MM.1S (cell line): ENCODE results near the gene PLA2G2E.

Source experiments
- DNase-seq: peaks from one replicate; pipeline ENCODE4 v3.0.0-alpha.2; 2015
- H2AFZ ChIP-seq: fragments of 300-600 bp; sonication (generic); 2 replicates; pipeline ENCODE4 v1.6.0; 2016; ENCODE audit warnings: antibody characterized with exemption, low read length
- H3F3A ChIP-seq: fragments of 300-600 bp; sonication (generic); 2 replicates; pipeline ENCODE4 v1.6.1; 2016; ENCODE audit warnings: mild to moderate bottlenecking, antibody characterized with exemption, low read length, moderate library complexity, mixed read lengths; ENCODE audit not compliant: insufficient read depth
- H3K27ac ChIP-seq: fragments of 300-600 bp; sonication (generic); 2 replicates; pipeline ENCODE4 v1.5.1; 2016; ENCODE audit warnings: mild to moderate bottlenecking, low read length
- H3K27me3 ChIP-seq: fragments of 300-600 bp; sonication (generic); replicated peaks from 2 replicates; pipeline ENCODE4 v1.6.0; 2016; ENCODE audit warnings: low read length; ENCODE audit not compliant: insufficient read depth
- H3K36me3 ChIP-seq: fragments of 300-600 bp; sonication (generic); replicated peaks from 2 replicates; pipeline ENCODE4 v1.6.1; 2016; ENCODE audit warnings: mild to moderate bottlenecking, low read length, mixed read lengths; ENCODE audit not compliant: insufficient read depth
- H3K4me1 ChIP-seq: fragments of 300-600 bp; sonication (generic); 2 replicates; pipeline ENCODE4 v1.6.1; 2016; ENCODE audit warnings: low read length, mixed read lengths
- H3K4me2 ChIP-seq: fragments of 300-600 bp; sonication (generic); 2 replicates; pipeline ENCODE4 v1.6.0; 2016; ENCODE audit warnings: low read depth, low read length
- H3K4me3 ChIP-seq: fragments of 300-600 bp; sonication (generic); 2 replicates; pipeline ENCODE4 v1.5.1; 2016; ENCODE audit warnings: low read length, mixed read lengths
- H3K79me2 ChIP-seq: fragments of 300-600 bp; sonication (generic); 2 replicates; pipeline ENCODE4 v1.6.1; 2016; ENCODE audit warnings: mixed run types, low read length, mixed read lengths
- H3K9ac ChIP-seq: fragments of 300-600 bp; sonication (generic); 2 replicates; pipeline ENCODE4 v1.6.1; 2016; ENCODE audit warnings: low read length, mixed read lengths
- H3K9me2 ChIP-seq: fragments of 300-600 bp; sonication (generic); replicated peaks from 2 replicates; pipeline ENCODE4 v1.6.1; 2016; ENCODE audit warnings: mild to moderate bottlenecking, low read length, mixed read lengths; ENCODE audit not compliant: insufficient read depth
- H3K9me3 ChIP-seq: fragments of 300-600 bp; sonication (generic); replicated peaks from 2 replicates; pipeline ENCODE4 v1.6.1; 2016; ENCODE audit warnings: mild to moderate bottlenecking, low read length, mixed read lengths; ENCODE audit not compliant: insufficient read depth
- H4K20me1 ChIP-seq: fragments of 300-600 bp; sonication (generic); 2 replicates; pipeline ENCODE4 v1.6.1; 2016; ENCODE audit warnings: mild to moderate bottlenecking, low read length, moderate library complexity, mixed read lengths; ENCODE audit not compliant: insufficient read depth
- EZH2 ChIP-seq: fragments of 300-600 bp; sonication (generic); optimal IDR thresholded peaks from 2 replicates; pipeline ENCODE3; 2017; ENCODE audit warnings: low read depth, mild to moderate bottlenecking, antibody characterized with exemption, low read length, mixed read lengths
- EZH2phosphoT487 ChIP-seq: fragments of 300-600 bp; sonication (generic); IDR thresholded peaks from 2 replicates; pipeline ENCODE4 v1.6.1; 2018; ENCODE audit warnings: antibody characterized with exemption, low read length
- TF ChIP-seq, protein P1 (sequence below): fragments of 300-600 bp; sonication (generic); IDR thresholded peaks from 2 replicates; pipeline ENCODE4 v1.5.1; 2016; ENCODE audit warnings: antibody characterized with exemption, low read length, mixed read lengths

The PLA2G2E gene

DNA sequence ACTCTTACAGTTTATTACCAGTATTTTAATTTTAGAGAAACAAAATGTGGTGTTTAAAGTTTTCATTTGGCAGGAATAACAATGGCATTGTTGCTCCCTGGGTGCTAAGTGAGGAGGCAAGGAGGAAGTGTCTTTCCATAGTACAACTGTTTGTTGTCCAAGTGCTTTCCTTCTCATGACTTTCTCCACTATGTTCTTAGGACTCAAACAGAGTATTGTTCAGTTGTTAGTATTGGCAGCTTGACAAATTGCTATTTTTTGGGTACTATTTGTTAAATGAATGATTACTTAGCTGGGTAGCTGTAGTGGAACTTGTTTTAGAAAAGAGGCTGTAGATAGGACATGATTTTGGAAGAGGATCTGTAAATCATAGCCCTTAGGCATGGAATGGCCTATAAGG is 33.8 kb downstream of the PLA2G2E start:
- no peaks in the 10 kb centered on the region for H3K9me3 ChIP-seq
- H3K4me3 ChIP-seq: no peak overlapping the region
- H3F3A ChIP-seq: no peaks in the 10 kb centered on the region
- no peak for DNase-seq
- peaks cover 30% of the 10 kb centered on the region for H3K79me2 ChIP-seq
- H2AFZ ChIP-seq: no peak overlapping the region
- no peak overlapping the region for H3K9ac ChIP-seq
- no peak overlapping the region for H3K4me2 ChIP-seq
- H4K20me1 ChIP-seq: no peaks in the 10 kb centered on the region
- no peaks in the 10 kb centered on the region for H3K9me2 ChIP-seq
- TF ChIP-seq, protein P1, sequence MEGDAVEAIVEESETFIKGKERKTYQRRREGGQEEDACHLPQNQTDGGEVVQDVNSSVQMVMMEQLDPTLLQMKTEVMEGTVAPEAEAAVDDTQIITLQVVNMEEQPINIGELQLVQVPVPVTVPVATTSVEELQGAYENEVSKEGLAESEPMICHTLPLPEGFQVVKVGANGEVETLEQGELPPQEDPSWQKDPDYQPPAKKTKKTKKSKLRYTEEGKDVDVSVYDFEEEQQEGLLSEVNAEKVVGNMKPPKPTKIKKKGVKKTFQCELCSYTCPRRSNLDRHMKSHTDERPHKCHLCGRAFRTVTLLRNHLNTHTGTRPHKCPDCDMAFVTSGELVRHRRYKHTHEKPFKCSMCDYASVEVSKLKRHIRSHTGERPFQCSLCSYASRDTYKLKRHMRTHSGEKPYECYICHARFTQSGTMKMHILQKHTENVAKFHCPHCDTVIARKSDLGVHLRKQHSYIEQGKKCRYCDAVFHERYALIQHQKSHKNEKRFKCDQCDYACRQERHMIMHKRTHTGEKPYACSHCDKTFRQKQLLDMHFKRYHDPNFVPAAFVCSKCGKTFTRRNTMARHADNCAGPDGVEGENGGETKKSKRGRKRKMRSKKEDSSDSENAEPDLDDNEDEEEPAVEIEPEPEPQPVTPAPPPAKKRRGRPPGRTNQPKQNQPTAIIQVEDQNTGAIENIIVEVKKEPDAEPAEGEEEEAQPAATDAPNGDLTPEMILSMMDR: no peak
- TF ChIP-seq EZH2: no peak
- H3K27ac ChIP-seq: no peak overlapping the region
- no peaks in the 10 kb centered on the region for H3K36me3 ChIP-seq
- no peaks in the 10 kb centered on the region for H3K27me3 ChIP-seq
- no peaks in the 10 kb centered on the region for H3K4me1 ChIP-seq

DNA sequence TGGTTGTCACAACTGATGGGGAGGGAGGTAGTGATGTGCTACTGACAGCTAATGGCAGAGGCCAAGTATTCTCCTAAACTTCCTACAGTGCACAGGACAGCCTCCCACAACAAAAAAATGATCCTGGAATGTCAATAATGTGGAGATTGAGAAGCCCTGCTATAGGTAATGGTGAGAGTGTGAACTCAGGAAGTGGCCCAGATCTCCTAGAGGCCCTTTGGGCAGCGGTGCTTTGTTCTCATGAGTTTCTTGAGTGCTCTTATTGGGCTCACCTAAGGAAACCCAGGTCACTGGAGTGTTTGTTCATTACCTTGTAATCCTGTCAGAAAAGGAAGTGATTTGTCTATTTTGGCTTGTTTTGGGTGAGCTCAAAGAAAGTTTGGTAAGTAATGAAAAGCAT is 35.3 kb downstream of the PLA2G2E start:
- no peaks in the 10 kb centered on the region for H3K27me3 ChIP-seq
- 0 out of 2 replicates have a peak, but pooled peaks cover 5% of the 10 kb centered on the region for H3K4me1 ChIP-seq
- no peaks in the 10 kb centered on the region for H3K9me3 ChIP-seq
- H3K79me2 ChIP-seq: peaks cover 44% of the 10 kb centered on the region
- no peaks in the 10 kb centered on the region for H4K20me1 ChIP-seq
- no peak overlapping the region for H2AFZ ChIP-seq
- no peak overlapping the region for H3K4me2 ChIP-seq
- H3F3A ChIP-seq: no peaks in the 10 kb centered on the region; the same call in 1 of the 2 replicates
- no peaks in the 10 kb centered on the region for H3K36me3 ChIP-seq
- no peak for TF ChIP-seq EZH2
- no peaks in the 10 kb centered on the region for H3K9me2 ChIP-seq
- no peak for DNase-seq
- H3K9ac ChIP-seq: no peak overlapping the region
- no peak overlapping the region for H3K27ac ChIP-seq
- H3K4me3 ChIP-seq: no peak overlapping the region

DNA sequence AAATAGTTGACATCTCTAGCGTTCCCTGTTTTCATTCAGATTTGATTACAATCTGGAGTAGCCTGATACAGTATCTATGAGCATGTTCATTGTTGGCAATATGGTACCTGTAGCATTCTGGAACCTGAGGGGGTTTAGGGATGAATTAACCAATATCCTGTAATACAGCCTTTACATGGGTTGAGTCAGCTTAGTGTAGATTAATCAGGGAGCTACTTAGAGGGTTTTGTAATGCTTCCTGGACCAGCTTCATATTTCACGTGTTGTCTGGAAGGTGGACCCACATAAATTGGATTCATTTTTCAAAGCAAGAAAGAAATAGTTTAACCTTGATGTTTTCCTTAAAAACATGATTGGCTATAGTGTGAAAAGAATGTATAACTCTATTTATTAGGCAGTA is 37.6 kb downstream of the PLA2G2E start:
- H3K36me3 ChIP-seq: no peaks in the 10 kb centered on the region
- peaks cover 49% of the 10 kb centered on the region for H3K79me2 ChIP-seq
- 0 out of 2 replicates have a peak, but pooled peaks cover 6% of the 10 kb centered on the region for H3K4me1 ChIP-seq
- no peak overlapping the region for H3K27ac ChIP-seq
- no peak overlapping the region for H3K4me3 ChIP-seq
- TF ChIP-seq, protein P1: no peak
- TF ChIP-seq EZH2phosphoT487 (no peak), EZH2 (no peak)
- H3K27me3 ChIP-seq: 0 out of 2 replicates have a peak, but pooled peaks cover 4% of the 10 kb centered on the region
- no peaks in the 10 kb centered on the region for H3K9me3 ChIP-seq
- H3K9me2 ChIP-seq: no peaks in the 10 kb centered on the region
- H3K4me2 ChIP-seq: no peak overlapping the region
- H4K20me1 ChIP-seq: no peaks in the 10 kb centered on the region
- DNase-seq: no peak
- H3K9ac ChIP-seq: no peak overlapping the region
- no peaks in the 10 kb centered on the region; the same call in 1 of the 2 replicates for H3F3A ChIP-seq
- H2AFZ ChIP-seq: no peak overlapping the region

DNA sequence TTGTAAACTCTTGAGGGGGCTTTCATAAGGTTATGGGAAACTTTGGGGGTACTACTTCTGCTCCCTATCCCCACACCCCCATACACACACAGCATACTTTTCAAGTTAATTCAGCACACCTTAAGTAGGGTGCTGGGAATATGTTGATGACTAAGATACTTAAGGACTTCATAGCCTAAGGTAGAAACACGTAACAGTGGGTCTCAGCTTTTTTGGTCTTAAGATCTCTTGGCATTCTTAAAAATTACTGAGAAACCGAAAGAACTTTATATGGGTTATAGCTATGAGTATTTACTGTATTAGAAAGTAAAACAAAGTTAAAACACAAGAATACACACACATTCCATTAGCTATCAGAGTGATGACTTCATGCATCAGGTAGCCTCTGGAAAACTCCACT is 39.1 kb downstream of the PLA2G2E start:
- 0 out of 2 replicates have a peak, but pooled peaks cover 6% of the 10 kb centered on the region for H3K4me1 ChIP-seq
- H4K20me1 ChIP-seq: no peaks in the 10 kb centered on the region
- no peak overlapping the region for H3K9ac ChIP-seq
- H3K9me3 ChIP-seq: no peaks in the 10 kb centered on the region
- no peak overlapping the region for H2AFZ ChIP-seq
- DNase-seq: no peak
- no peaks in the 10 kb centered on the region for H3K36me3 ChIP-seq
- TF ChIP-seq EZH2phosphoT487 (no peak), EZH2 (no peak)
- TF ChIP-seq, protein P1: no peak
- peaks cover 19% of the 10 kb centered on the region for H3K27me3 ChIP-seq
- H3F3A ChIP-seq: no peaks in the 10 kb centered on the region; the same call in 1 of the 2 replicates
- no peak overlapping the region for H3K4me3 ChIP-seq
- H3K4me2 ChIP-seq: no peak overlapping the region
- peaks cover 49% of the 10 kb centered on the region for H3K79me2 ChIP-seq
- no peaks in the 10 kb centered on the region for H3K9me2 ChIP-seq
- H3K27ac ChIP-seq: no peak overlapping the region
